WI38 (cell line): Measurements from ENCODE around the gene GPATCH4.
"Not testable (repeated sequence)": the region's sequence is repeated elsewhere in the genome, so short reads cannot be mapped to it uniquely, and the experiment has no call there.

Experiments used
- H3K4me3 ChIP-seq: 2 replicates; pipeline ENCODE4 v1.5.1; 2011; ENCODE audit warnings: low read depth, mild to moderate bottlenecking, control low read depth, low read length
- CTCF ChIP-seq: IDR thresholded peaks from 2 replicates; pipeline ENCODE4 v1.5.1; 2012; ENCODE audit warnings: low read depth, mild to moderate bottlenecking, control low read depth, low read length

The GPATCH4 gene

GRCh38 chr1:156640842-156641706 lies 39.8 kb upstream of the GPATCH4 start:
- H3K4me3 ChIP-seq: no peak overlapping the region
- TF ChIP-seq CTCF: no peak

GRCh38 chr1:156639601-156640101 lies 38.4 kb upstream of the GPATCH4 start:
- no peak for TF ChIP-seq CTCF

GRCh38 chr1:156638189-156638985 lies 37.1 kb upstream of the GPATCH4 start:
- no peak overlapping the region for H3K4me3 ChIP-seq
- no peak for TF ChIP-seq CTCF

More at GRCh38 chr1:156639601-156640101, 38.4 kb upstream of the GPATCH4 start:
- no peak overlapping the region for H3K4me3 ChIP-seq

GRCh38 chr1:156632355-156632754 lies 31.1 kb upstream of the GPATCH4 start:
- no peak overlapping the region for H3K4me3 ChIP-seq
- TF ChIP-seq CTCF: no peak

GRCh38 chr1:156631152-156631551 lies 29.9 kb upstream of the GPATCH4 start:
- H3K4me3 ChIP-seq: not testable (repeated sequence)

GRCh38 chr1:156629823-156630449 lies 28.7 kb upstream of the GPATCH4 start:
- H3K4me3 ChIP-seq: no peak overlapping the region
- no peak for TF ChIP-seq CTCF

GRCh38 chr1:156627313-156627880 lies 26.1 kb upstream of the GPATCH4 start:
- H3K4me3 ChIP-seq: no peak overlapping the region
- peak; percentile 62 for TF ChIP-seq CTCF
